ENCODE measurements around the gene MCRIP2.

DNA sequence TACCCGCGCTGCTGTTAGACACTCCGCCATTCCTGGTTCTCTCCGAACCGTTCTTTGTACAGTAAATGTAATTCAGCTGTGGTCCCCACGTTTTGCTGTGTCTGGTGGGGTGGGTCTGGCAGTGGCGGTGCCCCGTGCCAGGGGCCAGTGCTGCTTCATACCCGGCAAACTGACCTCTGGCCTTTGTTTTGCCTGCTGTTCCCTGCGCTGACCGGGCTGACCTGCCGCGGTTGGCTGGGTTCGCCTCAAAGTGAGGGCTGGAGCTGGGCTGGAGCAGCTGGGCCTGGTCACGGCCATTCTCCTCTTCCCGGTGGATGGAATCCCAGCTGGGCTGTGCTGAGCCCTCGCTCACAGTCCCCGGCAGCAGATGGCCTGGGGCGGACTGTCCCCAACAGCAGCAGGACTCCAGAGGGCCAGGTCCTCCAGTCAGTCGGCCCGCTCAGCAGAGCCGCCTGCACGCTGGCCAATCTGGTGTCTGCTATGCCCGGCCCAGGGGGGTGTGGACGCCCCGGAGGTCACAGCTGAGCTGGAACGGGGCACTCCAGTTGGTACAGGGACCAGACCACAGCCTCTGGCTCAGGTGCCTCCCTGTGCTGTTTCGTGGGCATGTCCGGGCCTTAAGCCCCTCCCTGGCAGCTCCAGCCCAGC lies 12.3 kb upstream of the MCRIP2 start:
- TF ChIP-seq EZH2 (IDR thresholded peaks at IDR 0.05; ENCODE audit: low read depth) (no peak), CTCF (conservative IDR thresholded peaks at IDR 0.05) (no peak)
